ENCODE data around the gene ZMAT2.
"Not testable (repeated sequence)": the region's sequence is repeated elsewhere in the genome, so short reads cannot be mapped to it uniquely, and the experiment has no call there.

The ZMAT2 gene, protein sequence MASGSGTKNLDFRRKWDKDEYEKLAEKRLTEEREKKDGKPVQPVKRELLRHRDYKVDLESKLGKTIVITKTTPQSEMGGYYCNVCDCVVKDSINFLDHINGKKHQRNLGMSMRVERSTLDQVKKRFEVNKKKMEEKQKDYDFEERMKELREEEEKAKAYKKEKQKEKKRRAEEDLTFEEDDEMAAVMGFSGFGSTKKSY

DNA sequence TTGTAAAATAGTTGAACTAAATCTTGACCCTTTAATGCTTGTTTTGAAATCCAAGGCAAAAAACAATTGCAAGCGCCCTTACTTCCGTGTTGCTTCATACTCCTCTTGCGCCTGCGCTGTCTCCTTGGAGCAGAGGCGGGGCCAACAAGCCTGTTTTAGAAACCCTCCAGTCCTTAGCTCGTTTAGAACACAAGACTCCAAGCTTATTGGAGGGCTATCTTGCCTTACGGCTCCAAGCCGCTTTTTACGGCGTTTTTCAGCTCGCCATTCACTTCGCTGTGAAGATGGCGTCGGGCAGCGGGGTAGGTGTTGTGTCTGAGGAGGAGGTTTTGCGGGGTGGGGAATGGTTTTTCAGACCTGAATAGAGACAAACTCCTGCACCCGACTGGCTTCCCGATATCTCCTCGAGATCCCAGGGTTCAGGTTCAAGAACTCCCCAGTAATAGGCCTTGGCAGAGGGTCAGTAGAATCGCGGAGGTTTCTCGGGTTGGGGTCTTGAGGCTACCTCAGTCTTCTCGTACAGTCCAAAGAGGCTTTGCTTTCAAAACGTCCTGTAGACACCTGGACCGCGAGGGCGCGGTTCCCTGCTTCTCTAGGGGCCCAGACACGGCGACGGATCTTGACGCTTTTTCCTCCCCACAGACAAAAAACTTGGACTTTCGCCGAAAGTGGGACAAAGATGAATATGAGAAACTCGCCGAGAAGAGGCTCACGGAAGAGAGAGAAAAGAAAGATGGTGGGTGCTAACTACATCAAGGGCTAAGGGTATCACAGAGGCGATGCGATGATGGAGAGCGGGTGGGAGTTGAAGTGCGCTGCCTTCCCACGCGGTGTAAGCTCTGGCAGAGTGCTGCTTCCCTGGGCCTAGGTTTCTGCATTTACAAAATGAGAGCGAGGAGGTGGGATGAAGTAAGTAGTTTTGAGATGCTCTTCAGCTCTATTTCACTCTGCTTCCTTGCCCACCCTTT, at the start of gene ZMAT2:
Gene ZMAT2, plus strand, starts transcription at position 271 of the 968 bp plus-strand sequence. Its CDS starts 14 bp downstream, at position 285.
- peak; percentile 98 for DNase-seq

DNA sequence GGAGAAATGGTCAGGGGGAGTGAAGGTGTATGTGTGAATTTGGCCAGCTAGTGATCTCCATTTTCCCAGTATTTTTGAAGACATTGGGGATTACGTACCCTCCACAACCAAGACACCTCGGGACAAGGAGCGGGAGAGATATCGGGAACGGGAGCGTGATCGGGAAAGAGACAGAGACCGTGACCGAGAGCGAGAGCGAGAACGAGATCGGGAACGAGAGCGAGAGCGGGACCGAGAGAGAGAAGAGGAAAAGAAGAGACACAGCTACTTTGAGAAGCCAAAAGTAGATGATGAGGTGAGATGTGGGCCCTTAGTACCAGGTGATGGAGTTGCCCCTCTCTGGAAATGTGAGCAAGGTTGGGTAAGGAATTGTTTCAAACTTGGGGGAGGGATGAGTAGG, 41.4 kb upstream of the ZMAT2 start:
- no peak for DNase-seq

DNA sequence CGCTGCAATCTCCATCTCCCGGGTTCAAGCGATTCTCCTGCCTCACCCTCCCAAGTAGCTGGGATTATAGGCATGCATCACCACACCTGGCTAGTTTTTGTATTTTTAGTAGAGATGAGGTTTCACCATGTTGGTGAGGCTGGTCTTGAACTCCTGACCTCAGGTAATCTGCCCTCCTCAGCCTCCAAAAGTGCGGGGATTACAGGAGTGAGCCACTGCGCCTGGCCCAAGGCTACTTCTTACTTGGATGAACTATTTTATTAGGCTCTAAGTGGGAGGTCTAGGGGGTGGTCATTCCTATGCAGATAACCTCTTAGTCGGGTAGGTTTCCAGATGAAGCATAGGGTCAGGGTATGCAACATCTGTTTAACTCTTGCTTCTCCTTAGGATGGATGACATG, 39.9 kb upstream of the ZMAT2 start:
- not testable (repeated sequence) for DNase-seq

DNA sequence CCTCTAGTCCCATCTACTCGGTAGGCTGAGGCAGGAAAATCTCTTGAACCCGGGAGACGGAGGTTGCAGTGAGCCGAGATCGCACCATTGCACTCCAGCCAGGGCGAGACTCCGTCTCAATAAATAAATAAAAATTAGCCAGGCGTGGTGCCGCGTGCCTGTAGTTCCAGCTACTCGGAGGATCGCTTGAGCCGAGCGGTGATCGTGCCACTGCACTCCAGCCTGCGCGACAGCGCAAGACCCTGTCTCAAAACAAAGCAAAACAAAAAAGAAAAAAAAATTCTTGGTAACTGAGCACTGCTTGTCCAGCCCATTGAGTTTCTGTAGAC, 36.3 kb upstream of the ZMAT2 start:
- no peak for DNase-seq

DNA sequence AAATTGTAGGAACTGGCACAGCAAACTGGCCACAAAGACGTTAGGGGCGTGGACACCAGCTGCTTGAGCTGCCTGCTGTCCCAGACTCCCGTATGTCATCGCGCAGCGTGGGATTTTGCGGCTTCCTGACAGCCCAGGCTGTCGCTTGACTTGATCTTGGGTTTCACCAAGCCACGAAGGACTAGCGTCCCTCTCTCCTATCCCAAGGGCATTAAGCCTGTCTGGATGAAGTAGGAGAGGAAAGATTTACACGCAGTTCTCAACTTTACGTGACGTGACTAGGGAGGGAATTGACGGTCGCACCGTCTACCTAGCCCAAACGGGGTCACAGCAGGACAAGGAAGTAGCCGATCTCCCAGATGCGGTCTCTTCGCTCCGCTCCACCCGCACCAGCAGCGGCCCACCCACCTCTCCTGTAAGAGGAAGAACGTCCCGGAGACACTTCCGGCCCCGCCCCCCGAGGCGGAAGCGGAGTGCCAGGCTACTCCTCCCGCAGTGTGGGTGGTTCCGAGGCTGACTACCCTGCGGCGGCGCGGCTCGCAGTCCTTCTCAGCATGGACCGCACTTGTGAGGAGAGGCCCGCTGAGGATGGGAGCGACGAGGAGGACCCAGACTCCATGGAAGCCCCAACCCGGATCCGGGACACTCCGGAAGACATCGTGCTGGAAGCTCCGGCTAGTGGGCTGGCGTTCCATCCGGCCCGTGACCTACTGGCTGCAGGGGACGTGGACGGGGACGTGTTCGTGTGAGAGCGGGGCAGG, 35.7 kb upstream of the ZMAT2 start, which contains the start of gene WDR55:
Gene WDR55, plus strand, starts transcription at position 546 of the 761 bp plus-strand sequence. Its CDS starts 9 bp downstream, at position 555.
- DNase-seq = peak; percentile 98

DNA sequence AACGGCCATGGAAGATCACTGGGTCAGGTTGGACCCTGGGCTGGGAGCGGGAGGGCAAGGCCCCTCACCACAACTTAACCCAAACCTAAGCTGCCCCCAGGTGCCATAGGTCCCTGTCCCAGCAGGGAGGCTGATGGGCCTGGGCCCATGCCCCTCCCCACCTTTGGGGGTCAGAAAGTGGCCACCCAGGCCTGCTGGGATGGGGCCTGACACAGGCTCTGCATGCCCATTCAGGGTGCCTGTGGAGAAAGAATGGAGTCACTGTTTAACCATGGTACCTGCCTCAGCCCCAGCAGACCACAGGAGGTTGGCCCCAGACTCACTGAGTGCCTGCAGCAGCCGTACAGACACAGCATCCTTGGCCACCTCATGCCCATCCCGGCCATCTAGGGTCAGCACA, 29.2 kb upstream of the ZMAT2 start:
- not testable (repeated sequence) for DNase-seq

DNA sequence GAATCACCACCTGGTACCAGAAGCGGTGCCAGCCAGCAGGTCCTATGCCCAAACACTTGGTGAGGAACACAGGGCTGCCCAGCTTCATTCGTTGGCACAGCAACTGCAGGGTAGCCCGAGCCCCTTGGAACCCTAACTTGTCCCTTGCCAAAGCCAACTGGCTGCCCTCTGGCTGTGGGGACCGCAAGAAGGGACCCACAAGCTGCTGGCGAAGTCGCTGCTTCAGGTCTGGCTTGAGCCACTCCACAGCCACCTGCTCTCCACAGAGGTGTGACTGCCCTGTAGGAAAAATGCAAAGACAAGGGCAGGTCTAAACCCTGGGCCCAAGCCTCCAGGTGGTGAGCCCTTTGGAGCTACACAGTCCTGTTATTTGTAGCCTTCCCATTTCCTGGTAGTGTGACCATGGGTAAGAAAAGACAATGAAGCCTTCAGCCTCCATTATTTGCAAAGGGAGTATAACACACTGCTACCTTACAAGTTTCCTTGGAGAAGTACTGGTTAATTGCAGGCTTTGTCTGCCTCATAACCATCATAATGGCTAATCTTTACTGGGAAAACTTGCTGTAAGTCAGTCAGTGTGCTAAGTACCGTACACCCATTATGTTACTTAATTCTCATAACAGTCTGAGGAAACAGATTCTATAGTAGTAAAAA, 28.6 kb upstream of the ZMAT2 start:
- DNase-seq = no peak

DNA sequence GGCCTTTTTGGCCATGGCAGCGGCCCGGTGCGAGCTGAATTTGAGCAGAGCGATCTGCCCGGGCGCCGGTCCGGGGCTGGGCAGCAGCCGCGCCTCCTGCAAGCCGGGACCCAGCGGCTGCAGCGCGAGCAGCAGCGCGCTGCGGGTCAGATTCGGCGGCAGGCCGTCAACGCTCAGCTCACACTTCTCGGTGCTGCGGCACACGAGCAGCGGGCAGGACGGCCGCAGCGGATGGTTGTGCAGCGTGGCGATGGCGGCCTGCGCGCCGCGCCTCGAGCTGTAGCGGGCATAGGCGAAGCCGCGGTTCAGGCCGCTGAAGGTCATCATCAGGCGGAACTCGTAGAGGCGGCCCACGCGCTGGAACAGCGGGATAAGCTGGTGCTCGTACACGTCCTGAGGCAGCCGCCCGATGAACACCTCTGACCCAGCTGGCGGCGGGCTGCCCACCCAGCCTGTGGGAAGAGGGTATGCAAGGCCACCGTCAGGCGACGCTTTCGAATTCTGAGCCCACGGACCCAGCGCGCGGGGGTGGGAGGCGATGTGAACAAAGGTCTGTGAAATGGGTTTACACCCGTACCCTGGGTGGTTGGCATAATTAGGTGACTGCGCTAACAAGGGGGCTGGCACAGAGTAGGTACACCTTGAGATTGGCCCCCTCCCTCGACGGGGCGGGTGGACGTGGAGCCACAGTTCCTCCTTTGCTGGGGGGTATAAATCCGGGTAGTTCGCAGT, 27.6 kb upstream of the ZMAT2 start:
- no peak for DNase-seq

DNA sequence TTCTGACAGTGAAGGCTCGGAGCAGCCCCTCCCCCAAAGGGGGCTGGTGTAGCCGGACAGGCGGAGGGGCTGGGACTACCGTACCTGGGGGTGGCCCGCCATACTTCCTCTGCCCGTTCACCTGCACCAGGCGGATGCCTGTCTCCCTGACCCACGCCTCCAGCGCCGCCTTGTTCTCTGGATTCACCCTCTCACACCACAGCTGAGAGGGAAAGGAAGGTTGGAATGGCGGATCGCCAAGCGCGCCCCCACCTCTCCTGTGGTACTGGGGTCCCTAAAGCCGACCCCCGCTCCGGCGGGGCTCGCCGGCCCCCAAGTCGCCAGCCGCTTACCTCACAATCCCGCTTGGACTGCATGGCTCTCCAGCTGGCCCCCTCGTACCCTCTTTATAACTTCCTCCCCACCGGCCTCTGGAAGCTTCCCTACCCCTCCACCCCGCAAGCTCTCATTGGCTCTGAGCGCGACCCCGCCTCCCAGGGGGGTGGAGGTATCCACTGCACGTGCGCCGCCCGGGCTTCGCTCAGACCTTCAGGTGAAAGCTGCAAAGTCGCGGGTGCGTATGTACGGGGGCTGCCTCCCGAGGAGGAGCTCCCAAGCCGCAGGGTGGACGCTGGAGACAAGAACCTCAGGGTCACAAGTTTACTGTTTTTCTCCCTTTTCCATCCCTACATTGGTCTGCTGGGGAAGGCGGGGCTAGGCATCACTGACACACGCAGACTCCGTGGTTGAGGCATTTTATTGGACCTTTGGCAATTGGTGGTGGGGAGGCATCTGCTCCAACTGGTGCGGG, 26.9 kb upstream of the ZMAT2 start, which contains the start of gene DND1:
Gene DND1, minus strand, starts transcription at position 390 of the 790 bp plus-strand sequence. Its CDS starts 34 bp downstream, at position 356.
- no peak for DNase-seq

DNA sequence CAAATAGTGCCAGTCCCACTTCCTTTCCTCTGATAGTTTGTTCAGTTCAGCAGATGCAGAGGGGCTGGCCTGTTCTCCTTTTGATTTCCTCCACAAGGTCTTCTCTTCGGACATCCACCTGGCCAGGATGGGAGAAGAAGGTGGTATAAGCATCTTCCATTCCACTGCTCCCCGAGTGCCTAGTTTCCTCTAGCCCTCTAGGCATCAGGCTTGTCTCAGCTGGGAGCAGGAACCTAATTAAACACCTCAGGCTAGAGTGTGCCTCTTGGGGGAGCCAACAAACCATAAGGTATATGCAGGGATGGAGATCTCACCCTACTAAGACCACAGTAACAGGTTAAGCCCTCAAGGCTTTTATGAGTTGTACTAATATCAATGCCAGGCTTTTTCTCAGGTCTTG, 26.0 kb upstream of the ZMAT2 start:
- no peak for DNase-seq

DNA sequence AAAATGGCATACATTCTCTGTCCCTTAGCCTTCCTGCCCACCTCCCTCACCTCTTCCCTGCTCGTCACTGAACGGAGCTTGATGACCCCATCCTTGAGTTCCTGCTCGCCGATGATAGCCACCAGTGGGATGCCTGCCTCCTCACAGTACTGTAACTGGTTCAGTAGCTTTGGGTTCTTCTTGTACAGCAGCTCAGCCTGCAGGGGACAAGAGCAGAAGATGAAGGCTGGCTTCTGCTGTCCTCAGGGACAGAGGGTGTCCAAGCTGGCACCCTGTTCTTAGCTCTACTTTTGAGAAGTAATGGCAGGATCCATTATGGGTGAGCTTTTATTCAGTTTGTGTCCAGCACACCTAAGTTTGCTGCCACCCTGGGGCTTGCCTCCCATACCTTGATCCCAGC, 25.6 kb upstream of the ZMAT2 start:
- DNase-seq = no peak

DNA sequence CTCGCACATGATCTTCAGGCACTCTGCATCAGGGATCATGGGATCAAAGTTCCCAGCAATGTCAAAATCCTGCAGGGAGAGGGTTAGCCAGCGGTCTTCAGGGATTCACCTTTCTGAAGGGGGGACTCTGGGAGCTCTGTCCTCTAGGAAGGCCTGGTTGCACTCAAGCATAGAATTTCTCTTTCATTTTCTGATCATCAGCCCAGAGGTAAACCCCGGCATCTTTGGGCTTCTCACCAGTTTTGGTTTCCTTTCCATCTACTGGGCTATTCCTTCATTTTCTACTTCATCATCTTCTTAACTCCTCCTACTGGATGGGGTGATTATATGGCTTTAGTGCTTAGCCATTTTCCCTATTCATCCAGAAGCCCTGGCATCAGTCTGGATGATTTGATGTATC, 22.3 kb upstream of the ZMAT2 start:
- DNase-seq = no peak

DNA sequence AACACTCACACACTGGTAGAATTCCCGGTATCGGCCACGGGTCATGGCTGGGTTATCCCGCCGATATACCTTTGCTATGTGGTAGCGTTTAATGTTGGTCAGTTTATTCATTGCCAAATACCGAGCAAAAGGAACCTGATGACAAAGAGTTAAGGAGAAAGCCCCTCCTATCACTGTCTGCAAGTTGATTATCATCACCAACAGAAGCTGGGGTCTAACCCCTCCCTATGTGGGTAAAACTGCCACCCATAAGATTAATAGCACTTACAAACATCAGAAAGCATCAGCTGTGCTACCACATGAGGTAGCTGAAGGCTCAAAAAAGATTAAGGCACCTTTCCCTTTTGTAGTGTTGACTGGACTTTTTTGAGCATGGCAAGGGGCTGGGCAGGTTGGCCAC, 21.3 kb upstream of the ZMAT2 start:
- DNase-seq = peak; percentile 89

DNA sequence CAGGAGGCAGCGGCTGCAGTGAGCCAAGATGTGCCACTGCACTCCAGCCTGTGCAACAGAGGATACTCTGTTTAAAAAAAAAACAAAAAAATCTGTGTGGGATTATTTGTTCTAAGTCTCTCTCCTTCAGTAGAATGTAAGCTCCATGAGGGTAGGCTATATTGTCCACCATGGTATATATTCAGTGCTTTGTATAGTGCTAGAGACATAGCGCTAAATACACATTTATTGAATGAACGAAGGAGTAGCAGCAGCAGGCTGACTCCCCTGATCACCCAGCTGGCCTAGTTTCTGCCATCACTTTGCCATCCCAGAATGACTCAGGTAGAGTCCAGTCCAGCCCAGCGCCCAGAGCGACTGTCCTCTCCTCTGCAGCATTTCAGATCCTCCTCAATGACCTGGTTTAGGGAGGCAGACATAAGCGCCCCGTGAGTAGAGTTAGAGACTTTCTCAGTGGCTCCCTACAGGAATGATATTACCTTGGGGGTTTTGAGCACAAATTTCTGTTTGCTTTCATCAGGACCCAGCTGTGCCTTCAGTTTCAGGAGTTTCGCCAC, 9.8 kb upstream of the ZMAT2 start:
- no peak for DNase-seq

DNA sequence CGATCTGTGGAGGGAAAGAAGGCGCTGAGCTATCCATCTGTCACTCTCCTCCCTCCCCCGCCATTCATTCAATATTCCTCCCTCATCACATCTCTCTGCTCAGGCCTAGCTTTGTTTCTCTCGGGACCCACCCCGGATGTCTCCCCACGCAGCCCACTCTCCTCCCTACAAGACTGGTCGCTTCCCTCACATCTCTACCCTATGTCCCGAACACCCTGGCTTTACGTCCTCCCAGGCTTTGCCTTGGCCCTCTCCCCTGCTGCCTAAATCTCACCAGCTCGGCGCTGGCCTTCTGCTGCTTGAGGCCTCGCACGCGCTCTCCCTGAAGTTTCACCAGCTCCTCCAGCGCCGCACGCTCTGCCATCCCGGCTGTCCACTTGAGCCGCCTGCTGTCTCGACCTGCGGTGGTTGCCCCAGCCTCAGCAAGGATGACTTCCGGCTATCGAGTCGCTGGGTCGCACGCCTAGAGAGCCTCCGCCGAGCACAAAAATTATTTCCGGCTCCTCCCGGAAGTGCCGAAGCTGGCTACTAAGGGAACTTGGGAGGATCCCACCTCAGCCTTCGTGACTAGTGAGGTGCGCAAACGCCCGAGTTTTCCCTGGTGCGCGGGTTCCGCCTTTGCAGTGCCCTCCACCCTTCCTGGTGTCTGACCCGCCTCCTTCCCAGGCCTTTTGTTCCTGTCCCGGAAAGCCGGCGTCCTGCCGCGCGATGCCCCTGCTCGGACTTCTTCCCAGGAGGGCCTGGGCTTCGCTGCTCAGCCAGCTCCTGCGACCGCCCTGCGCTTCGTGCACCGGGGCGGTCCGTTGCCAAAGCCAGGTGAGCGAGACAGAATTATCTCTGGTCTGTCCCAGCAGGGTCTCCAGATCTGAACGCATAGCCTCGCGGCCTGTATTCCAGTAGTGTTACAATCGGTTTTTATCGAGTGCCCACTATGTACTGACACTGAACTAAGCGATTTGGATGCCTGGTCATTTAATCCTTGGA, 9.0 kb upstream of the ZMAT2 start, which contains the start of the genes HARS1 and HARS2:
Gene HARS1, minus strand, starts transcription at position 430 of the 984 bp plus-strand sequence. Its CDS starts 66 bp downstream, at position 364.
Gene HARS2, plus strand, starts transcription at position 515 of the 984 bp plus-strand sequence. Its CDS starts 194 bp downstream, at position 709.
- DNase-seq = peak; percentile 96

DNA sequence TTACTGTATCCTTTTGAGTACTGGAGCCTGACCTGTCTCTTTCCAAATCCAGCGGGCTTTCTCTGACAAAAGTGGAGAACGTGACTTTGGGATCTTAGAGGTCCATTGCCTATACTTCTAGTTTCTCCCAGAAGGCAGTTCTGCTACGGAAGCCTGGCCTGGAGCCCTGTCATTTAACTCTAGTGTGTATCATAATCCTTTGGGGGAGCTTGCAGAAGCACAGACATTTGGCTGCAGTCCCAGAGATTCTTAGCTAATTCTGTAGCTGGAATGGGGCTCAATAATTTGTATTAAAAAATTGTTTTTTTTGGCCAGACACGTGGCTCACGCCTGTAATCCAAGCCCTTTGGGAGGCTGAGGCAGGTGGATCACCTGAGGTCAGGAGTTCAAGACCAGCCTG, 6.0 kb upstream of the ZMAT2 start:
- DNase-seq = no peak

DNA sequence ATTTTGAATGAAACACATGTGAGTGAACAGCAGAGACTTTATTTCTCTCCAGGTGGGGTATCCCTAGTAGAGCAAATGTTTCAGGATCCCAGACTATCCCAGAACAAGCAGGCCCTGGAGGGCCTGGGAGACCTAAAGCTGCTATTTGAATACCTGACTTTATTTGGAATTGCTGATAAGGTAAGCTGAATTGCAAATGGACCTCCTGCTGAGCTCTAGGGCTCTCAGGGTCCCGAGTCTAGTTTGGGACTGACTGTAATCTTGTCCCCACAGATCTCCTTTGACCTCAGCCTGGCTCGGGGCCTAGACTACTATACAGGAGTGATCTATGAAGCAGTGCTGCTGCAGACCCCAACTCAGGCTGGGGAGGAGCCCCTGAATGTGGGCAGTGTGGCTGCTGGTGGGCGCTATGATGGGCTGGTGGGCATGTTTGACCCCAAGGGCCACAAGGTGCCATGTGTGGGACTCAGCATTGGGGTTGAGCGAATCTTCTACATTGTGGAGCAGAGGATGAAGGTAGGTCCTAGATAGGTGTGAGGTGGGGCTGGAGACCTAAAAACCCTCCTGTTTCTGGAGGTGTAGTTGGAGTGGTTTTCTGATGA, 3.3 kb upstream of the ZMAT2 start:
- no peak for DNase-seq

DNA sequence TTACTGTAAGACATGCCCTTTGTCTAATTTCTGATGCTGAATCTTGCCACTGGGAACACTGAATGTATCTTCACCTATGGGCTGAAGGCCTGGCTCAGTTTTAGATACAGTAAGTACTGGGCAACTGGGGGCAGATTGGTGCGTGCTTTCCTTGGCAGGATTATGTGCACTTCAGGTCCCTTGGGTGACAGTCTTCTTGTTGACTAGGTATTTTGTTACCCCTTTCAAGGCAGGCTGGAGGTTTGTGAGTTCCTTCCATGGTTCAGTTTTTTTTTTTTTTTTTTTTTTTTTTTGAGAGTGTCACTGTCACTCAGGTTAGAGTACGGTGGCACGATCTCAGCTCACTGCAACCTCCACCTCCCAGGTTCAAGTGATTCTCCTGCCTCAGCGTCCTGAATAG, 7.6 kb downstream of the ZMAT2 start:
- no peak for DNase-seq

DNA sequence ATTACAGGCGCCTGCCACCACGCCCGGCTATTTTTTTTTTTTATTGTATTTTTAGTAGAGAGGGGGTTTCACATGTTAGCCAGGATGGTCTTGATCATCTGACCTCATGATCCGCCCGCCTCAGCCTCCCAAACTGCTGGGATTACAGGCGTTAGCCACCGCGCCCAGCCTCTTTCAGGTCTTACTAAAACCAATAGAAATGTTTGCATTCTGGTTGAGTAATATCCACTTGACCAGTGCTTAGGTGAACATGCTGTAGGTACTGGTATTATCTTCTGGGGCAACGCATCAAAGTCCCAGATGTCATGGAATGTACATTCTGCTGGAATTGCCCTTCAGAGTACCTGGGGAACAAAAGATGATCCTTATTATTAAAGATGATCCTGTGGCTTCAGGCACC, 8.5 kb downstream of the ZMAT2 start:
- DNase-seq = not testable (repeated sequence)

Measured in OCI-M1 (cell line).